Measurements from ENCODE around the gene TECTA. TPM values are rescaled to one million over a fixed set of nuclear protein-coding genes. Genes with fewer than 3 reads are reported as not detected.

TECTA gene
- total RNA-seq, 1 donor, result 0.72 TPM

- Histone ChIP-seq H2AFZ (ENCODE audit: low read length) (no peak overlapping the region), H3K9me3 (ENCODE audit: low read depth, low read length) (no peaks in the 10 kb centered on the region), H3K4me3 (ENCODE audit: insufficient read depth, low read length) (no peak overlapping the region), H3K36me3 (ENCODE audit: insufficient read depth, low read length) (no peaks in the 10 kb centered on the region), H3K4me1 (ENCODE audit: insufficient read depth, low read length) (no peaks in the 10 kb centered on the region), H3K27me3 (ENCODE audit: insufficient read depth, low read length) (no peaks in the 10 kb centered on the region), H3K79me2 (ENCODE audit: insufficient read depth, low read length) (no peaks in the 10 kb centered on the region), H4K20me1 (ENCODE audit: insufficient read depth, low read length) (no peaks in the 10 kb centered on the region), H3K4me2 (ENCODE audit: insufficient read depth, low read length) (no peak overlapping the region), H3K27ac (ENCODE audit: low read depth, low read length) (no peak overlapping the region)
- TF ChIP-seq, protein P1, sequence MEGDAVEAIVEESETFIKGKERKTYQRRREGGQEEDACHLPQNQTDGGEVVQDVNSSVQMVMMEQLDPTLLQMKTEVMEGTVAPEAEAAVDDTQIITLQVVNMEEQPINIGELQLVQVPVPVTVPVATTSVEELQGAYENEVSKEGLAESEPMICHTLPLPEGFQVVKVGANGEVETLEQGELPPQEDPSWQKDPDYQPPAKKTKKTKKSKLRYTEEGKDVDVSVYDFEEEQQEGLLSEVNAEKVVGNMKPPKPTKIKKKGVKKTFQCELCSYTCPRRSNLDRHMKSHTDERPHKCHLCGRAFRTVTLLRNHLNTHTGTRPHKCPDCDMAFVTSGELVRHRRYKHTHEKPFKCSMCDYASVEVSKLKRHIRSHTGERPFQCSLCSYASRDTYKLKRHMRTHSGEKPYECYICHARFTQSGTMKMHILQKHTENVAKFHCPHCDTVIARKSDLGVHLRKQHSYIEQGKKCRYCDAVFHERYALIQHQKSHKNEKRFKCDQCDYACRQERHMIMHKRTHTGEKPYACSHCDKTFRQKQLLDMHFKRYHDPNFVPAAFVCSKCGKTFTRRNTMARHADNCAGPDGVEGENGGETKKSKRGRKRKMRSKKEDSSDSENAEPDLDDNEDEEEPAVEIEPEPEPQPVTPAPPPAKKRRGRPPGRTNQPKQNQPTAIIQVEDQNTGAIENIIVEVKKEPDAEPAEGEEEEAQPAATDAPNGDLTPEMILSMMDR (IDR thresholded peaks at IDR 0.05; ENCODE audit: extremely low read depth, low read depth, low read length), result no peak
- no peak for DNase-seq (ENCODE audit: insufficient read length, low spot score, missing footprints)
Measured at GRCh38 chr11:121138259-121138658, 37.2 kb downstream of the TECTA start.

- Histone ChIP-seq H3K27ac (ENCODE audit: low read depth, low read length) (no peak overlapping the region), H3K9me3 (ENCODE audit: low read depth, low read length) (no peaks in the 10 kb centered on the region), H3K4me2 (ENCODE audit: insufficient read depth, low read length) (no peak overlapping the region), H4K20me1 (ENCODE audit: insufficient read depth, low read length) (no peaks in the 10 kb centered on the region), H3K36me3 (ENCODE audit: insufficient read depth, low read length) (no peaks in the 10 kb centered on the region), H3K4me1 (ENCODE audit: insufficient read depth, low read length) (no peaks in the 10 kb centered on the region), H3K27me3 (ENCODE audit: insufficient read depth, low read length) (no peaks in the 10 kb centered on the region), H3K79me2 (ENCODE audit: insufficient read depth, low read length) (no peaks in the 10 kb centered on the region), H3K4me3 (ENCODE audit: insufficient read depth, low read length) (no peak overlapping the region), H2AFZ (ENCODE audit: low read length) (no peak overlapping the region)
- no peak for DNase-seq (ENCODE audit: insufficient read length, low spot score, missing footprints)
- TF ChIP-seq, protein P1 (IDR thresholded peaks at IDR 0.05; ENCODE audit: extremely low read depth, low read depth, low read length), result no peak
Measured at GRCh38 chr11:121140369-121140768, 39.3 kb downstream of the TECTA start.

GRCh38 chr11:121141066-121141465 lies 40.0 kb downstream of the TECTA start:
- TF ChIP-seq, protein P1 (IDR thresholded peaks at IDR 0.05; ENCODE audit: extremely low read depth, low read depth, low read length), result no peak
- Histone ChIP-seq H3K79me2 (ENCODE audit: insufficient read depth, low read length) (no peaks in the 10 kb centered on the region), H3K4me1 (ENCODE audit: insufficient read depth, low read length) (no peaks in the 10 kb centered on the region), H3K27me3 (ENCODE audit: insufficient read depth, low read length) (no peaks in the 10 kb centered on the region), H2AFZ (ENCODE audit: low read length) (no peak overlapping the region), H3K4me2 (ENCODE audit: insufficient read depth, low read length) (no peak overlapping the region), H3K4me3 (ENCODE audit: insufficient read depth, low read length) (no peak overlapping the region), H3K27ac (ENCODE audit: low read depth, low read length) (no peak overlapping the region), H3K36me3 (ENCODE audit: insufficient read depth, low read length) (no peaks in the 10 kb centered on the region), H4K20me1 (ENCODE audit: insufficient read depth, low read length) (no peaks in the 10 kb centered on the region), H3K9me3 (ENCODE audit: low read depth, low read length) (no peaks in the 10 kb centered on the region)
- no peak for DNase-seq (ENCODE audit: insufficient read length, low spot score, missing footprints)

GRCh38 chr11:121143921-121144320 lies 42.9 kb downstream of the TECTA start:
- H3K27ac ChIP-seq (ENCODE audit: low read depth, low read length), result no peak overlapping the region
- H3K4me3 ChIP-seq (ENCODE audit: insufficient read depth, low read length), result no peak overlapping the region
- H3K4me2 ChIP-seq (ENCODE audit: insufficient read depth, low read length), result no peak overlapping the region
- no peak overlapping the region for H2AFZ ChIP-seq (ENCODE audit: low read length)
- DNase-seq (ENCODE audit: insufficient read length, low spot score, missing footprints), result no peak
- no peaks in the 10 kb centered on the region for H3K27me3 ChIP-seq (ENCODE audit: insufficient read depth, low read length)
- TF ChIP-seq, protein P1 (IDR thresholded peaks at IDR 0.05; ENCODE audit: extremely low read depth, low read depth, low read length), result no peak
- H3K4me1 ChIP-seq (ENCODE audit: insufficient read depth, low read length), result no peaks in the 10 kb centered on the region
- H3K79me2 ChIP-seq (ENCODE audit: insufficient read depth, low read length), result no peaks in the 10 kb centered on the region
- H3K9me3 ChIP-seq (ENCODE audit: low read depth, low read length), result no peaks in the 10 kb centered on the region
- no peaks in the 10 kb centered on the region for H4K20me1 ChIP-seq (ENCODE audit: insufficient read depth, low read length)
- H3K36me3 ChIP-seq (ENCODE audit: insufficient read depth, low read length), result no peaks in the 10 kb centered on the region

Measured in osteoblast (primary cell).